Measurements from ENCODE around the gene SSU72.
"Not testable (repeated sequence)": the region's sequence is repeated elsewhere in the genome, so short reads cannot be mapped to it uniquely, and the experiment has no call there.

SSU72 gene

GRCh38 chr1:1521331-1521730 lies 53.3 kb downstream of the SSU72 start:
- no peak overlapping the region for H3K27ac ChIP-seq
- H3K36me3 ChIP-seq = peaks cover 65% of the 10 kb centered on the region
- H3K27me3 ChIP-seq = no peaks in the 10 kb centered on the region
- H3K4me1 ChIP-seq = peaks cover 24% of the 10 kb centered on the region
- H3K9me3 ChIP-seq = no peaks in the 10 kb centered on the region
- H4K20me1 ChIP-seq = peaks cover 28% of the 10 kb centered on the region
- no peak overlapping the region for H3K4me3 ChIP-seq
- no peak for TF ChIP-seq Cebpa-rat (IDR thresholded peaks at IDR 0.05)
- no peak overlapping the region for H3K9ac ChIP-seq
- no peak overlapping the region for H3K4me2 ChIP-seq

DNA sequence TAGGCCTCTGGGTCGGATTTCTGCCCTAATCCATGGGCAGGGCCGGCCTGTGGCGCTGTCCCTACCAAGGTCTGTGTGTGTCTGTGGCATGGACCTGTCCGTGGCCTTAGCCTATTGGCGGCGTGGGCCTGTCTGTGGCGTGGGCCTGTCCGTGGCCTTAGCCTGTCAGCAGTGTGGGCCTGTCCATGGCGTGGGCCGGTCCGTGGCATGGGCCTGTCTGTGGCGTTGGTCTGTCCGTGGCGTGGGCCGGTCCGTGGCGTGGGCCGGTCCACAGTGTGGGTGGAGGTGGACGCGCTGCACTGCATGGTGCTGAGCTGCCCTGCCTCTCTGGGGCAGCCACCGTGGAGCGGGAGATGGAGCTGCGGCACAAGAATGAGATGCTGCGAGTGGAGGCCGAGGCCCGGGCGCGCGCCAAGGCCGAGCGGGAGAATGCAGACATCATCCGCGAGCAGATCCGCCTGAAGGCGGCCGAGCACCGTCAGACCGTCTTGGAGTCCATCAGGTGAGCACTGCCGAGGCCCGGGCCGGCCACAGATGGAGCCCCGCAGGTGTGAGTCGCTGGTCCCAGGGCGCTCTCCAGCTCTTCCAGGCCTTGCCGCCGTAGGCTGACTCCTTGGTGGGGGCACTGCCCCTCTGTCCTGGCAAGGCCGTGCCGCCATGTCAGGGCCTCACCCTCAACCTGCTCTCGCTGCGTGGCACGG lies 54.7 kb downstream of the SSU72 start:
- not testable (repeated sequence) for H3K4me2 ChIP-seq, H3K4me3 ChIP-seq, H3K9me3 ChIP-seq, H3K27me3 ChIP-seq, H3K9ac ChIP-seq, H3K27ac ChIP-seq
- Histone ChIP-seq H3K36me3 (peaks cover 64% of the 10 kb centered on the region), H4K20me1 (peaks cover 35% of the 10 kb centered on the region), H3K4me1 (peaks cover 31% of the 10 kb centered on the region)

GRCh38 chr1:1518621-1519007 lies 56.0 kb downstream of the SSU72 start:
- Histone ChIP-seq H3K36me3 (peaks cover 63% of the 10 kb centered on the region), H3K4me1 (peaks cover 41% of the 10 kb centered on the region), H4K20me1 (peaks cover 38% of the 10 kb centered on the region)
- not testable (repeated sequence) for H3K4me2 ChIP-seq, H3K27me3 ChIP-seq, H3K9ac ChIP-seq, H3K27ac ChIP-seq, H3K9me3 ChIP-seq, H3K4me3 ChIP-seq

- Histone ChIP-seq H3K27me3 (no peaks in the 10 kb centered on the region), H3K4me3 (no peak overlapping the region), H3K4me2 (no peak overlapping the region), H3K27ac (no peak overlapping the region), H3K36me3 (peaks cover 61% of the 10 kb centered on the region), H3K9me3 (no peaks in the 10 kb centered on the region), H3K9ac (no peak overlapping the region), H3K4me1 (peaks cover 41% of the 10 kb centered on the region), H4K20me1 (peaks cover 32% of the 10 kb centered on the region)
- TF ChIP-seq Cebpa-rat (IDR thresholded peaks at IDR 0.05) = no peak
Observed at GRCh38 chr1:1517973-1518620, 56.6 kb downstream of the SSU72 start.

DNA sequence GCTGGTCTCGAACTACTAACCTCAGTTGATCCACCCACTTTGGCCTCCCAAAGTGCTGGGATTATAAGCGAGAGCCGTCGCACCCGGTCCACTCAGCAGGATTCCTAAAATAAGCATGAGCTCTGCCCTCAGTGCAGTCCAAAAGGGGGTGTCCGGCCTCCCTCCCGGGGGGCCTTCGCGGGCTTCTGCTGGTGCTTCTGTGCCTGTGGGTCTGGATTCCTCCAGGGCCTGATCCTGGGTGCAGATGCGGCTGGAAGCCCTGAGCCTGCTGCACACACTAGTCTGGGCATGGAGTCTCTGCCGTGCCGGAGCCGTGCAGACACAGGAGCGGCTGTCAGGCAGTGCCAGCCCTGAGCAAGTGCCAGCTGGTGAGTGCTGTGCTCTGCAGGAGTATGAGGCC lies 57.7 kb downstream of the SSU72 start:
- H3K9me3 ChIP-seq, H3K27me3 ChIP-seq, H3K27ac ChIP-seq, H3K4me2 ChIP-seq, H3K4me3 ChIP-seq, H3K9ac ChIP-seq: not testable (repeated sequence)
- Histone ChIP-seq H3K4me1 (peaks cover 29% of the 10 kb centered on the region), H4K20me1 (peaks cover 21% of the 10 kb centered on the region), H3K36me3 (peaks cover 60% of the 10 kb centered on the region)

- H3K9ac ChIP-seq = 0 out of 2 replicates have a peak overlapping the region, but pooled peaks have one; percentile 55
- H3K4me3 ChIP-seq, H3K9me3 ChIP-seq, H3K27me3 ChIP-seq, H3K27ac ChIP-seq: not testable (repeated sequence)
- H3K4me1 ChIP-seq = peaks cover 42% of the 10 kb centered on the region
- peak overlapping the region; percentile 73 for H3K4me2 ChIP-seq
- H4K20me1 ChIP-seq = peaks cover 14% of the 10 kb centered on the region
- peaks cover 36% of the 10 kb centered on the region for H3K36me3 ChIP-seq
Observed at GRCh38 chr1:1514376-1514775, 60.3 kb downstream of the SSU72 start.

DNA sequence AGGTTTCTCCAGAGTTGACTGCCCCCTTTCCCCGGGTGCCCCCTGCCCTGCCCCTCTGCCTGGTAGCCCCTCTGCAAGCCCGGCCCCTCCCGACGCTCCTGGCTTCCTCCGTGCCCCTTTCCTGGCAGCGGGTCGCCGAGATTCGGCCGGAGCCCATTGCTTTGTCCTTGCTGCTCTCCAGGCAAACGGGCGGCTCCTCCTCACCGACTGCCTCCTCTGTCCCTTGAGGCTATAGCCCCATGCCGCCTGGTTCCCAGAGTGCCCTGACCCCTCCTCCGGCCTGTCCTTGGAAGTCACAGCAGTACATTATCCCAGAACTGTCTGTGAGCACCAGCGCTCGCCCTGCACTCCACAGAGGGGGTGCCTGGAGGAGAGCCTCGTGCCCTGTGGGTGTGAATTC lies 61.0 kb downstream of the SSU72 start:
- H3K9me3 ChIP-seq, H3K9ac ChIP-seq, H3K27me3 ChIP-seq, H3K27ac ChIP-seq: not testable (repeated sequence)
- H3K4me3 ChIP-seq = 0 out of 2 replicates have a peak overlapping the region, but pooled peaks have one; percentile 33
- H4K20me1 ChIP-seq = peaks cover 14% of the 10 kb centered on the region
- peak overlapping the region; percentile 73 for H3K4me2 ChIP-seq
- H3K4me1 ChIP-seq = peaks cover 45% of the 10 kb centered on the region
- H3K36me3 ChIP-seq = peaks cover 34% of the 10 kb centered on the region

DNA sequence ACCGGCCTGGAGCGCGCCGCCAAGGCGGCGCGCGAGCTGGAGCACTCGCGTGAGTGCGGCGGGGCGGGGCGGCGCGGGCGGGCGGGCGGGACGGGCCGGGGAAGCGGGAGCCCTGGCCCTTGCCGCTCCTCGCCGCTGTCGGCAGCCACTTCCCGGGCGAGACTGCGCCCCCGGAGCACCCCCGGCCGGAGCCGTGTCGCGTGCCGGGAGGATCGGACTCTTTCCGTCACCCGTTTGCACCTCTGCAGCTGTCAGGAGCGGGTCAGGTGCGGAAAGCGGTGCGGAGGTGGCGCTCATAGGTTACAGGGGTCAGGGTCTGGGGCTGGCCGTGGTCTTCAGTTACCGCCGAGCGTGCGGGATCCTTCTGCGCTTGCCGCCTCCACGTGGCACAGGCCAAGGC lies 62.2 kb downstream of the SSU72 start:
- Histone ChIP-seq H3K4me2 (peak overlapping the region; percentile 91; the same call in 1 of the 2 replicates), H3K9ac (peak overlapping the region; percentile 86; the same call in 1 of the 2 replicates), H3K4me3 (peak overlapping the region; percentile 88), H3K36me3 (peaks cover 24% of the 10 kb centered on the region), H3K4me1 (peaks cover 45% of the 10 kb centered on the region), H4K20me1 (peaks cover 14% of the 10 kb centered on the region)
- not testable (repeated sequence) for H3K27me3 ChIP-seq, H3K27ac ChIP-seq, H3K9me3 ChIP-seq

- TF ChIP-seq Cebpa-rat (IDR thresholded peaks at IDR 0.05) = no peak
- H3K4me2 ChIP-seq = peak within 1 kb of the TSS; percentile 91
Observed at GRCh38 chr1:1511533-1512285, 63.0 kb downstream of the SSU72 start, which contains the start of gene ATAD3A. ATAD3A (plus strand) TSS chr1:1512162; CDS start chr1:1512269, 107 bp downstream.

More at GRCh38 chr1:1511533-1512285, 63.0 kb downstream of the SSU72 start, which contains the start of gene ATAD3A:
- H3K9me3 ChIP-seq = no peaks in the 10 kb centered on the region
- H4K20me1 ChIP-seq = peaks cover 14% of the 10 kb centered on the region
- H3K9ac ChIP-seq = peak within 1 kb of the TSS; percentile 86
- no peaks in the 10 kb centered on the region for H3K27me3 ChIP-seq
- H3K36me3 ChIP-seq = peaks cover 20% of the 10 kb centered on the region
- H3K27ac ChIP-seq = peak within 1 kb of the TSS; percentile 84
- H3K4me1 ChIP-seq = peaks cover 45% of the 10 kb centered on the region
- peak within 1 kb of the TSS; percentile 88 for H3K4me3 ChIP-seq

All from BLaER1 (cell line).